ENCODE data around the gene DIAPH2.

DIAPH2 gene

GRCh38 chrX:96978906-96979305, 294.3 kb downstream of the DIAPH2 start:
- Histone ChIP-seq H3K9me3 (no peaks in the 10 kb centered on the region), H3K9ac (no peak overlapping the region)

DNA sequence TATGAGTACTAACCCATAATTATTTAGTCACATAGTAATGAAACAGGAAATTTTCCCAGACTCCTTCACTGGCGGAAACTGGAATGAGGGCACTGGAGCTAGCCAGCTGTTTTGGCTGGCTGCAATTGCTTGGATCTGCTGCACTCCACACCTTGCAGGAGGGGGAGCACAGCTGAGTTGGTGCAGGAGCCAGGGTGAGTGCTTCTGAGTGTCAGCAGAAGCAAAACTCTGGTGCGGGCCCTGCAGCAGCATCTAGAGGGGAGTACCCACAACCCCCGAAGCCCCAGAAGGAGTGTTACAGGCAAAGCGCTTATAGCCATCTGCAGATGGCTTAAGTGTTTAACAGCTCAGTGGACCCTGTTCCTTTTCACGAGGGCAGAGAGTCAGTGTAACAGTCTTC, 295.1 kb downstream of the DIAPH2 start:
- Histone ChIP-seq H4K20me1 (peaks cover 9% of the 10 kb centered on the region; the same call in 1 of the 2 replicates), H3K36me3 (no peaks in the 10 kb centered on the region), H3K4me1 (no peaks in the 10 kb centered on the region), H3K27me3 (peaks cover 62% of the 10 kb centered on the region), H3K4me2 (no peak overlapping the region), H3K4me3 (no peak overlapping the region), H3K9ac (no peak overlapping the region), H3K9me3 (no peaks in the 10 kb centered on the region), H3K27ac (no peak overlapping the region)
- no peak for TF ChIP-seq Cebpa-rat (IDR thresholded peaks at IDR 0.05)

More at GRCh38 chrX:96978906-96979305, 294.3 kb downstream of the DIAPH2 start:
- Histone ChIP-seq H3K36me3 (no peaks in the 10 kb centered on the region), H4K20me1 (peaks cover 9% of the 10 kb centered on the region; the same call in 1 of the 2 replicates), H3K4me3 (no peak overlapping the region), H3K4me1 (no peaks in the 10 kb centered on the region), H3K27ac (no peak overlapping the region), H3K4me2 (no peak overlapping the region), H3K27me3 (peaks cover 59% of the 10 kb centered on the region)
- TF ChIP-seq Cebpa-rat (IDR thresholded peaks at IDR 0.05): no peak

DNA sequence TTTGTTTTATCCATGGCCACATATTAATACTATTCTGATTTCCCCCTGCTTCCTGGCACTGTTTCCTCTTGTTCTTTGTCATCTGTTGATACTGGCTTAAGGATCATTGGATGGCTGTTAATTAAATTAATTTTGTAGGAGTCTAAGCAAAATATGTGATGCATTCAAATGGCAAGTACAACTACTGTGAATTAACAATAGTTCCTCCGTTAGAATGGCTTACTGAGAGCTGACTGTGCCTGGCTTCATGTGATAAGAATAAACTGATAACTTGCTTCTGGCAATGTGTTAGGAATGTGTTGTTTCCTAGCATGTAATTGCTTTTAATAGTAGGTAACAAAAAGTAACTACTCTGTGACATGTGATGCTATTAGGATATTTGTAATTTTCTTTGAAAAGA, 297.5 kb downstream of the DIAPH2 start:
- Histone ChIP-seq H3K4me1 (no peaks in the 10 kb centered on the region), H3K9me3 (no peaks in the 10 kb centered on the region), H3K27me3 (peaks cover 74% of the 10 kb centered on the region), H3K4me3 (no peak overlapping the region), H4K20me1 (peaks cover 9% of the 10 kb centered on the region; the same call in 1 of the 2 replicates), H3K9ac (no peak overlapping the region), H3K27ac (no peak overlapping the region), H3K36me3 (no peaks in the 10 kb centered on the region), H3K4me2 (no peak overlapping the region)
- no peak for TF ChIP-seq Cebpa-rat (IDR thresholded peaks at IDR 0.05)

GRCh38 chrX:96984538-96984937, 299.9 kb downstream of the DIAPH2 start:
- no peak overlapping the region for H3K4me3 ChIP-seq
- no peaks in the 10 kb centered on the region for H3K36me3 ChIP-seq
- peaks cover 85% of the 10 kb centered on the region for H3K27me3 ChIP-seq
- H3K9me3 ChIP-seq: no peaks in the 10 kb centered on the region
- H3K4me1 ChIP-seq: no peaks in the 10 kb centered on the region
- H4K20me1 ChIP-seq: peaks cover 8% of the 10 kb centered on the region; the same call in 1 of the 2 replicates
- H3K4me2 ChIP-seq: no peak overlapping the region
- H3K9ac ChIP-seq: no peak overlapping the region
- TF ChIP-seq Cebpa-rat (IDR thresholded peaks at IDR 0.05): no peak
- H3K27ac ChIP-seq: no peak overlapping the region

DNA sequence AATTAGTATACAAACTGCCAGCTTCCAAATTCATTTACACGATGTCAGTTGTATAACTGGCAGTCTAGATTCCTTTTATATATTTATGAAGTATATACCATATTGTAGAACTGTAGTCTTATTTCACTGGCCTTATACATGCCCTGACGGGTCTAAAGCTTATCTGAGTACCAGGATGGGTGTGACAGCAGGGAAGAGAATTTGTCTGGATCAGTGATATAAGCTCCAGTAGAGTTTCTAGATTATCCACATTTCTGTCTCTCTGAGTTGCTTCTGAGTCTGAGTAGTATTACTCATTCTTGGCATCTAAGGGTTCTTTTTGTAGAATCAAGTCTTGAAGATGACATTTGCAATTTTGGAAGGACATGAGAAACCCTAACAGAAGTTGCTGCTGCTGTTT, 300.4 kb downstream of the DIAPH2 start:
- Histone ChIP-seq H3K27me3 (peaks cover 84% of the 10 kb centered on the region), H3K36me3 (no peaks in the 10 kb centered on the region), H4K20me1 (peaks cover 3% of the 10 kb centered on the region; the same call in 1 of the 2 replicates), H3K27ac (no peak overlapping the region), H3K4me1 (no peaks in the 10 kb centered on the region), H3K9me3 (no peaks in the 10 kb centered on the region), H3K4me3 (no peak overlapping the region), H3K4me2 (no peak overlapping the region), H3K9ac (no peak overlapping the region)
- TF ChIP-seq Cebpa-rat (IDR thresholded peaks at IDR 0.05): no peak

- no peak for TF ChIP-seq Cebpa-rat (IDR thresholded peaks at IDR 0.05)
- no peak overlapping the region for H3K4me2 ChIP-seq
These were observed 302.6 kb downstream of the DIAPH2 start for GRCh38 chrX:96987228-96987627.

GRCh38 chrX:96989830-96990571, 305.4 kb downstream of the DIAPH2 start:
- H3K4me1 ChIP-seq: no peaks in the 10 kb centered on the region
- no peak overlapping the region for H3K4me2 ChIP-seq
- no peak overlapping the region for H3K4me3 ChIP-seq
- TF ChIP-seq Cebpa-rat (IDR thresholded peaks at IDR 0.05): no peak
- no peaks in the 10 kb centered on the region for H3K9me3 ChIP-seq
- no peaks in the 10 kb centered on the region for H3K36me3 ChIP-seq
- peaks cover 81% of the 10 kb centered on the region for H3K27me3 ChIP-seq
- H3K27ac ChIP-seq: no peak overlapping the region
- no peaks in the 10 kb centered on the region for H4K20me1 ChIP-seq
- H3K9ac ChIP-seq: no peak overlapping the region

More at GRCh38 chrX:96987228-96987627, 302.6 kb downstream of the DIAPH2 start:
- no peaks in the 10 kb centered on the region; the same call in 1 of the 2 replicates for H4K20me1 ChIP-seq
- H3K4me3 ChIP-seq: no peak overlapping the region
- H3K27me3 ChIP-seq: peaks cover 77% of the 10 kb centered on the region
- no peaks in the 10 kb centered on the region for H3K36me3 ChIP-seq
- H3K27ac ChIP-seq: no peak overlapping the region
- no peak overlapping the region for H3K9ac ChIP-seq
- H3K4me1 ChIP-seq: no peaks in the 10 kb centered on the region
- no peaks in the 10 kb centered on the region for H3K9me3 ChIP-seq

DNA sequence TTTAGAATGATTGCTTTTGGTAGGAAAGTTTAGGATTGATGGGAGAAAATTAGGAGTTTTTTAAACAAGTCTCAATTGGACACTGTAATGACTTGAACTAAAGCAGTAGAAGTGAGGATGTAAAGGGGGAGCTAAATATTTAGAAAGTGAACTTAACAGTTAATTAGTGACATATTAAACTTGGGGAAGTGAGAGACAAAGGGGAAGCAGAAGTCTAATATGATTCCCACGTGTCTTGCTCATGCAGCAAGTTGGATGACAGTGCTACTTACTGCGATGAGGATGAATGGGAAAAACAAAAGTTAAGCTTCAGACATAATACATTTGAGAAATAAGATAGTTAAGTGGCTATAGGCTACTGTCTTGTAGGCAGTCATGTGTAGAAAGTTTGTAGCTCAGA, 309.5 kb downstream of the DIAPH2 start:
- no peak overlapping the region for H3K27ac ChIP-seq
- peaks cover 3% of the 10 kb centered on the region; the same call in 1 of the 2 replicates for H3K9me3 ChIP-seq
- no peak overlapping the region for H3K9ac ChIP-seq
- H3K4me1 ChIP-seq: no peaks in the 10 kb centered on the region
- no peak for TF ChIP-seq Cebpa-rat (IDR thresholded peaks at IDR 0.05)
- H4K20me1 ChIP-seq: no peaks in the 10 kb centered on the region
- H3K36me3 ChIP-seq: no peaks in the 10 kb centered on the region
- H3K4me3 ChIP-seq: no peak overlapping the region
- no peak overlapping the region for H3K4me2 ChIP-seq
- H3K27me3 ChIP-seq: peaks cover 70% of the 10 kb centered on the region

- Histone ChIP-seq H3K27ac (no peak overlapping the region), H4K20me1 (no peaks in the 10 kb centered on the region), H3K4me3 (no peak overlapping the region), H3K9me3 (peaks cover 11% of the 10 kb centered on the region; the same call in 1 of the 2 replicates), H3K9ac (no peak overlapping the region), H3K4me1 (no peaks in the 10 kb centered on the region), H3K27me3 (peaks cover 72% of the 10 kb centered on the region), H3K4me2 (no peak overlapping the region), H3K36me3 (no peaks in the 10 kb centered on the region)
- no peak for TF ChIP-seq Cebpa-rat (IDR thresholded peaks at IDR 0.05)
These were observed 312.6 kb downstream of the DIAPH2 start for GRCh38 chrX:96997196-96997595.

- peaks cover 11% of the 10 kb centered on the region; the same call in 1 of the 2 replicates for H3K9me3 ChIP-seq
- H3K4me2 ChIP-seq: no peak overlapping the region
- no peak for TF ChIP-seq Cebpa-rat (IDR thresholded peaks at IDR 0.05)
- H3K27ac ChIP-seq: no peak overlapping the region
- H3K9ac ChIP-seq: no peak overlapping the region
- no peaks in the 10 kb centered on the region for H3K36me3 ChIP-seq
- H3K4me1 ChIP-seq: no peaks in the 10 kb centered on the region
- H3K27me3 ChIP-seq: peaks cover 72% of the 10 kb centered on the region
- no peak overlapping the region for H3K4me3 ChIP-seq
- no peaks in the 10 kb centered on the region for H4K20me1 ChIP-seq
These were observed 316.2 kb downstream of the DIAPH2 start for GRCh38 chrX:97000682-97001368.

Measured in BLaER1 (cell line).